Superior temporal gyrus (tissue), 1 donor: ENCODE results near the gene PEX19.
A peak's percentile ranks its signal among the peaks of the same experiment; 100 is the strongest.
"Not testable (repeated sequence)": the region's sequence is repeated elsewhere in the genome, so short reads cannot be mapped to it uniquely, and the experiment has no call there.

Experiments
- DNase-seq: peaks from one replicate; pipeline ENCODE4 v3.0.0-alpha.2; 2016; ENCODE audit errors: extremely low spot score

PEX19 gene, protein sequence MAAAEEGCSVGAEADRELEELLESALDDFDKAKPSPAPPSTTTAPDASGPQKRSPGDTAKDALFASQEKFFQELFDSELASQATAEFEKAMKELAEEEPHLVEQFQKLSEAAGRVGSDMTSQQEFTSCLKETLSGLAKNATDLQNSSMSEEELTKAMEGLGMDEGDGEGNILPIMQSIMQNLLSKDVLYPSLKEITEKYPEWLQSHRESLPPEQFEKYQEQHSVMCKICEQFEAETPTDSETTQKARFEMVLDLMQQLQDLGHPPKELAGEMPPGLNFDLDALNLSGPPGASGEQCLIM

DNA sequence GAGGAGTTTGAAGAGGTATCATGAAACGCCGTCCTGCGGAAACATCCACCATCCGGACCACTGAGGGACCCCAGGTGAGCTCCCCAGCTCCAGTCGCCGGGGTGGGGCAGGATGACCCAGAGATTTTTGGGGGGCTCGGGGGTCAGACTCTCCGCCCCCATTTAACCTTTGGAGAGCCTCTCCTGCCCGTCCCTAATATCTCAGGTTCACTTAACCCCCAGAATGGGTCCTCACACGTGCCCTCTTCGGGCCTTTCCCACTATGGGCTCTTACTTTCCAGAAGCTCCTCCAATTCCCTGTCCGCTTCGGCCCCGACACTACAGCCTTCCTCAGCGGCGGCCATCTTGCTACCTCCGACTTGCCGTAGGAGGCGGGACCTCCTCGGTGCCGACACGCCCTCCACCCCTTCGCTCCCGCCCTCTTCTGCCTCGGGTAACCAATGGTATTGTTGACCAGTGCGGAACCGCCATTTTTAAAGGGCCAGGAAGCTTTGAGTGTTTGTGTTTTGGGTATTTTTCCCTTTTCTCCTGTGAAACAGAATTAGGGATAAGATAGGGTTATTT is at the start of gene PEX19:
PEX19 (minus strand) TSS at position 352 of the 563 bp plus-strand sequence; CDS start at position 343, 9 bp downstream.
- DNase-seq = peak; percentile 94

- no peak for DNase-seq
Measured at GRCh38 chr1:160332516-160332915, 47.6 kb upstream of the PEX19 start.

DNA sequence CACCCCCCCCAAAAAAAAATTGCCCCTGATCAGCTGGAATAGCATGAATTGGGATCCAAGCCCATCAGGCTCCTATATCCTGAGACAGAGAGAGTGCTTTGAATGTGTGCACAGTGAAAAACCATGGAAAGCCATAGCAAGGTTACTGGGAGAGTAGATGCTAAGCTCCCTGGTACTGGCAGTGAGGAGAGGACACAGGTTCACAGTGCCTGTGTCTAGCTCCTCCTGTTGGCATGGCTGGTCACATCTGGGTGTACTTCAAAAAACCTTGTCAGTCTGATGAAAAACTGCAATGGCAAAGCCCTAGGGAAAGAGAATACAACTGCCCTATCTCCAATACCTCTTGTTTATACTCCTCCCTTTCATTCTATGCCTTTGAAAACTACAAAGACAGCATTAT is 45.2 kb upstream of the PEX19 start:
- DNase-seq = no peak

- peak; percentile 84 for DNase-seq
Measured at GRCh38 chr1:160328184-160328583, 43.3 kb upstream of the PEX19 start.

DNA sequence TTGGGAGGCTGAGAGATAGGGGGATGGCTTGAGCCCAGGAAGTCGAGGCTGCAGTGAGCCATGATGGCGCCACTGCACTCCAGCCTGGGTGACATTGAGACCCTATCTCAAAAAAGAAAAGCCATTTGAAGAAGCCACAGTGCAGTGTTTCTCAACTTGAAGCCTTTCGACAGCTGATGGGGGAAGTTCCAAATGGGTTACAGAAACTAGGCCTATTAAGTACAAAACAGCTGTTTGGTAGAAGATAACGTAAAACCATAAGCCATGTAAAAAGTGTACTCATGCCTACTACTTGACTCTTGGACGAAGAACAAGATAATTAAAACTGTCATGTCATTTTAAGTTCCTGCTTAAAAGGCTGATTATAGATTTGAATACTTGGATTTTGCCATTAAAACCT is 41.5 kb upstream of the PEX19 start:
- no peak for DNase-seq

DNA sequence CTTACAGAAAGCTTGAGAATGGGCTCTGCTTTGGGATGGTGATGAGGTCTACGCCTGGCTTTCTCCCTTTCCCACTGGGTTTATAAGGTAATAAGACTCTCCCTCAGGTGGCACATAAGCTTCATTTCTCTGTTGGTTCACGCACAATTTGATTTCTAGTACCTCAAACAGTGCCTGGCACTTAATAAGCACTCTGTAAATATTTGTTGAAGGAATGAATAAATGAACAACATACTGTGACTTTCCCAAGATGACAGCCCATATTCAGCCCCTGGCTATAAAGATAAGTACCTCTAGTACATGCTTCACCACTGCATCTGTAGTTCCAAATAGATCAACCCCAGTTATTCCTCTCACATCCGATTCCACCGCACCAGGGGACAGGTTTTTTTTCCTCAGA is 40.3 kb upstream of the PEX19 start:
- DNase-seq = no peak

GRCh38 chr1:160322831-160323230 is 37.9 kb upstream of the PEX19 start:
- DNase-seq = no peak

DNA sequence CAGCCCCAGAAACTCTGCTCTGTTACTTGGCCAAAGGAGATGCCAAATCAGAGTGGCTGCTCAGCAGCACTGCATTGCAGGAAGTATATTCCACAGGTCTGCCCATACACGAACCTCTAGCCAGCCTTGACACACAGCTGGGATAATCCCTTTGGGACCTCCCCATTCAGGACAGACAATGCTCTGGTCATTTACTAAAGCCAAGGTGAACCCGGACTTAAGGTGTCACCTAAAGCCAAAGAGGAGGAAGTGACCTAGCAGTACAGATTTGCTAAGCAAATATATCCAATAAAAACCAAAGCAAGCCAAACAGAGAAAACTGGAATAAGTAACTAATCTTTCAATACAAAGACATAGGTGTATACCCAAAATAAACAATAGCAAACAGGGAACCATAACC is 30.4 kb upstream of the PEX19 start:
- no peak for DNase-seq

DNA sequence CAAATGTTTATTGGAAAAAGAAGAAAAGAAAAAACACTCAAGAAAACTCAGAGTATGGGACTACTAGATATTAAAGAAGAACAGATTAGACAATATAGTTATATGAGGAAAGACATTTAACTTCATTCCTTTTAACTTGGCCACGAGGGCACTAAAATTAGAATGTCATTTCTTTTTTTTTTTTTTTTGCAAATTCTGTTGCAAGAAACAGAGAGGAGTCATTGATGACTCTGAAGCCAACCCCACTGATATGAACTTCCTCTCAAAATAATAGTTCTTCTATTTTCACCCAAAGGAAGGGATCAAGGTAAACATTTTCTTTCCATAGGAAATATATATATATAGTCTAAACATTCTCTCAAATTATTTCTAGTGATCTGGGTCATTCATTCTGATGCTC is 24.6 kb upstream of the PEX19 start:
- no peak for DNase-seq

DNA sequence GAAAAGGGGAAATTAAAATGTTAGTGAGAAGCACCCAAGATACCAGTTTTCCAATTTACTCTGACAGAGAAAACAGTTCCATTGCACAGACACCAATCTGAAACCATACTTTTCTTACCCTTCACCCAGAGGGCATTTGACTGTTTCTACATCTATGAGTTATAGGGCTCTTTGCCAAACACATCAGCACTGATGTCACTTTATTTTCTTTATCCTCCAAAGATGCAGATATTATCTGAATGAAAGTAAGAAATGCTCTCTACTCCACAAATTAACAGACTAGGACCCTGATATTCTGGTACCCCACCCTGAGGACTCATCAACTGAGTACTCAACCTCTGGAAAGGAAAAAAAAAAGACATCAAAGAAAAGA is 24.2 kb upstream of the PEX19 start:
- DNase-seq = no peak

DNA sequence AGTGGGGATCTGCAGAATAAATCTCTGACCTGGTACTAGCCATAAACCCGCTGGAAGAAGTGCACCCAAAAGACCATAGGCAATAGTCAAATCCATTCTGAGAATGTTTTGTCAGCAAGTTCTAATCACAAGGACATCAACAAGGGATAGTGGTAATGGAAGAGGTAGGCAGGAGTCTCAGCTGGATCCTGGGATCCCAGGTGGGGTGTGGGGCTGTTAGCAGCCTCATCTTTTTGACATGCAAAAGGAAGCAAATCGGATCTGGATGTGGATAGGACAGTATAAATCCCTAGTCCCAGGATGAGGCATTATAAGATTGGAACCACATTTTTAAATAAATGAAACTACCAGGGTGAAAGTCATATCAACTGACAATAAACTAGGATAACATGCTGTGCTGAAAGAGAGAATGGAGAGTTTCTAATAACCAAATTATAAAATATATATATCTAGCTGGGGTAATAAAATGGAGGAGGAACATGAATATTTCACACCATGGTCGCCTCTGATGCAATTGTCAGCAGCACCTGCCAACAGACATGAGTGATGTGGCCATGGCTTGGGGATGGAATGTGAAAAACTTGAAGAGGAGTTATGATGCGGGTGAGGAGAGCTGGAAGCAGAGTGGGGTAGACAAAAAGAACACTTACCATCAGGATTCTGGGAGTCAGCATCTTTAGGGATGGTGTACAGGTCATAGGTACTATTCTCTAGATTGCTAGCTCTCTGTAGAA is 23.7 kb upstream of the PEX19 start:
- no peak for DNase-seq

DNA sequence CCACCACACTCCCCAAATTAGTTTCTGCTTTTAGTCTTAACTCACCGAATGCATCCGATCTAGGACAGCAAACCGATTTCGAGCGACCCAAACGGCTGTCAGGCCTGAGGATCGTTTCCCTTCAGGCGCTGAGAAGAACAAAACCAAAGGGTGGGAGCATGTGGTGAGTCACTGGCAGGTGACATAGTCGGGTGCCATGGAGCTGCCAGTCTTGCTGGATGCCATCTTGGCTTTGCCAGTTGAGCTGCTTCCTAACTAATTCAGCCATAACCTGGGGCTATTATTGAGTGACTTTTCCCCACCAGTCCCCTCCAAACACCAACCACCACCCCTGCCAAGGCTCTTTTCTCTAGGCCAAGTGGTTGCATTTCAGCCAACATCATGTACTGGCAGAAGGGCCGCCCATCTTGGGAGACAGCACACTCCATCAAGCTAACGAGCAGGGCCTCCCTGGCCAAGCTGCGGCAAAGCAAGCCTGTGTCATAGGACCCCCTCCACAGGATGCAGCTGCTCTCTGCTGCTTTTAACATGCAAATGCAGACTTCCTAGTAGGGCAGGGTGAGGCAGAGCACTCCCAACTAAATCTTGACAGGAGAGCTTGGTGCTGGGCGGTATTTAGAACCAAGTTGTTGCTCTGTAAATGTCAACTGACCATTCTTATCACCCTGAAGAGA is 22.3 kb upstream of the PEX19 start:
- DNase-seq = no peak

GRCh38 chr1:160300173-160300572 is 15.2 kb upstream of the PEX19 start:
- DNase-seq = no peak

DNA sequence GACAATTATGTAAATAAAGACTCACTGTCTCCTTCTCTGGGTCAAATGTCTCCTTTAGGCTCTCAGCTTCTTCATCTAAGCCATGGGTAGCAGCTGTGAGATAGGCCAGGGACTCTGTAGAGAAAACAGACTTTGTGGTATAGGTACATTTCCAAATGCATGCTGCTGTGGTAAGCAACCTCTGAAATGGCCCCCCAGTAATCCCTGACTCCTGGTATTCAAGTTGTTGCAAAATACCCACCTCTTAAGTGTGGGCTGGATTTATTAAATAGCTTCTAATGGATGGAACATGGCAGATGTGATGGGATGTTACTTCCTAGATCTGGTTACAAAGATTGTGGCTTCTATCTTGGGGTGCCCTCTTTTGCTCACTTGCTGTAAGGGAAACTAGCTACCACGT is 11.1 kb upstream of the PEX19 start:
- DNase-seq = no peak

DNA sequence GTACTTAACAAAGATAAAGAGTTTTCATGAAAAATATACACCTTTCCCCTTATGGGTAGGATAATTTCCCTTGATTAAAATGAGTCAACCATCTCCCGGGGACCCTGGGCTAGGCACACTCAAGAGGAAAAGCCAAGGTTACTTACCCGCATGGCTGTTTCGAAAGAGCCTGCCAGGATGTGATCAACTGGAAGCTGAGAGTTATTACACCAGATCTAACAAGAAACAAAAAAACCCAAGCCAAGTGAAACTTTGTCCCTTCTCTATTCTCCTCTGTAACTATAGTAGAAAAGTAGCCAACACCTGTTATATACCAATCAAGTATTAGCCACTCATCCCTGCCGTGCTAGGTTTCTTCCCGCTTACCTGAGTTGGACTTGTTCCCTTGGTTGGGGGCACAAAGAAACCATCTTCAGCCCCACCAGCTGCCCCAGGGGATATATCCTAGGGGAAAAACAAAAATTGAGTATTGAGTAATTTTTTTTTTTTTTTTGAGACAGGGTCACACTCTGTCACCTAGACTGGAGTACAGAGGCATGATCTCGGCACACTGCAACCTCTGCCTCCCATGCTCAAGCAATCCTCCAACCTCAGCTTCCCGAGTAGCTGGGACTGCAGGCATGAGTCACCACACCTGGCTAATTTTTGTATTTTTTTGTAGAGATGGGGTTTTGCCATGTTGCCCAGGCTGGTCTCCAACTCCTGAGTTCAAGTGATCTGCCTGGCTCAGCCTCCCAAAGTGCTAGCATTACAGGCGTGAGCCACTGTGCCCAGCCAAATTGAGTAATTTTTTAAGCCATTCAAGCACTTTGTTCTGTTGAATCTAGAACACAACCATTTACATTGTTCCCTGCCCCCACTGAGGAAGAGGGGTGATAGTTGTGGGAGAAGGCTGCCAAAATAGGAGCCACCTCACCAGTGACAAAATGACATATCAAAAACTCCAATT is 8.4 kb upstream of the PEX19 start:
- DNase-seq = no peak

DNA sequence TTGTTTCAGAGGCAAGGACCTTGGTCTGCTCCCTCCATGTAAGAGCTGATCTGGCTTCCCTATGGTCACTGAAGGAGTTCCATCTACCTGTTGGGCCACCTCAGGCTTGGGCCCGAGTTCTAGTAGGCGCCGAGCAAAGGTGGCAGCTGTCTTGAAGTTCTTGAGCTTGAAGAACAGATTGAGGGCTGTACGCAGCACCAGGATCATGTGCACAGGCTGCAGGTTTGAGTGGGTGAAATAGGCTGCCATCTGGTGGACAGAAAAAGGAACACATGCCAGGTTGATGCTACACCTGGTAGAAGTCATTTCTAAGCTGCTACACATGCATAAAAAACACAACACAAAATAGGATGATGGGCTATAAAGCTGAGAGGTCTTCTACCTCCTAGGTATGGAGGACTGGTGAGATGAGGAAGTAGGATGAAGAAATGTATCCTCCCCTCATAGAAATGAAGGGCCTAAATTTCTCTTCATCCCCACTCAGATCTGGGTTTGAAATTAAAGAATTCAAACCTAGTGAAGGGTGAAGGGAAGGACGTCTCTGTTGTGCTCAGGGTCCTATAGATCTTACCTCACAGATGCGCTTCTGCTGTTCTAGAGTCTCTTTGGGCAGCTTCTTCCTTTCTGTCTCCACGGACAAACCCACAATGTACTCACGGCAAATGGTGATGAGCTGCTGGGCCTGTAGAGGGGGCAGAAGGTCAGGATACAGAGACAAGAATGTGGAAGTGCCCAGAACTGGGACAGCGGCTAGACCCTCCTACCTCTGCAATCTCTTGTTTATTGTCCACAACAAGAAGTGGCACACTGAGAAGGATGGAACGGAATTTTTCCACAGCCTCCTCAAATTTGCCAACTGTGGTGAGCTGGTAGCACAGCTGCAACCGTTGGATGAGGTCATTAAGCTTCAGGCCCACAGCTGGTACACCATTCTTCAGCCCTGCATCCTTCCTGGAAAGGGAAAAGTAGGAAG is 6.6 kb upstream of the PEX19 start:
- DNase-seq = peak; percentile 86

DNA sequence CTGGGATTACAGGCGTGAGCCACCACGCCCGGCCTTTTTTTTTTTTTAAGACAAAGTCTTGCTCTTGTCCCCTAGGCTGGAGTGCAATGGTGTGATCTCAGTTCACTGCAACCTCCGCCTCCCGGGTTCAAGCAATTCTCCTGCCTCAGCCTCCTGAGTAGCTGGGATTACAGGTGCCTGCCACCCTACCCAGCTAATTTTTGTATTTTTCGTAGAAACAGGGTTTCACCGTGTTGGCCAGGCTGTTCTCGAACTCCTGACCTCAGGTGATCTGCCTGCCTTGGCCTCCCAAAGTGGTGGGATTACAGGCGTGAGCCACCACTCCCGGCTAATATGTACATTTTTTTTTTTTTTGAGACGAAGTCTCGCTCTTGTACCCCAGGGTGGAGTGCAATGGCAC is 2.8 kb upstream of the PEX19 start:
- not testable (repeated sequence) for DNase-seq

DNA sequence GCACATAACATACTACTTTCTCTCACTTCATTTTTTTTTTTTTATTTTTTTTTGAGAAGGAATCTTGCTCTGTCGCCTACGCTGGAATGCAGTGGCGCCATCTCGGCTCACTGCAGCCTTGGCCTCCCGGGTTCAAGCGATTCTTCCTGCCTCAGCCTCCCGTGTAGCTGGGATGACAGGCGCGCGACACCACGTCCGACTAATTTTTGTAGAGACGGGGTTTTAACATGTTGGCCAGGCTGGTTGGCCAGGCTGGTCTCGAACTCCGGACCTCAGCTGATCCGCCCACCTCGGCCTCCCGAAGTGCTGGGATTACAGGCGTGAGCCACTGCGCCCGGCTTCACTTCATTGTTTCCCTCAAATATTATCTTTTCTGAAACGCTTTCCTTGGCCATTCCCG is 573 bp upstream of the PEX19 start:
- no peak for DNase-seq

DNA sequence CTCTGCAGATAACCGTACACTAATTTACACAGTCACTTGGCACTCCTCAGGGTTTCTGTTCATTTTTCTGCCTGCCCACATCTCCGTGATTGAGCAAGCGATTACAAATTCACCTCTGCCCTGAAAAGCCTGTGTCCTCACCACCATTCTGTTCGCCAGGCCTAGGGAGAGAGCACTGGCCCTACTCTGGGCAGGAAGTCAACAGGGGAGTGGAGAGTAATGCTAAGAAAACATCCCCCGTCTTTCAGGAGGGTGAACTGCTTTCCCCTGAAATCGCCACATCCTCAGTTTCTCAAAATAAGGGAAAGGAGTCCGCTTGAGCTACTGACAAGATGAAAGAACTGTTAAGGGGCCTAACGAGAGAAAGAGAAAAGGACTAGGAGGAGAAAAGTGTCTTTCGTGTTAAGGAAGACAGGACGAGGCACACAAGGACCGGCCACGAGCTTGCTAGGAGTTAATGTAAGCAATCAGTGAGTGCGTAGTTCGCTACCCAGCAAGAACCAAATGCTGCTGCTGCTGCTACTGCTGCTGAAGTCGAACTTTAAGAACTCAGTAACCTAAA is 632 bp downstream of the PEX19 start:
- DNase-seq = peak; percentile 27

DNA sequence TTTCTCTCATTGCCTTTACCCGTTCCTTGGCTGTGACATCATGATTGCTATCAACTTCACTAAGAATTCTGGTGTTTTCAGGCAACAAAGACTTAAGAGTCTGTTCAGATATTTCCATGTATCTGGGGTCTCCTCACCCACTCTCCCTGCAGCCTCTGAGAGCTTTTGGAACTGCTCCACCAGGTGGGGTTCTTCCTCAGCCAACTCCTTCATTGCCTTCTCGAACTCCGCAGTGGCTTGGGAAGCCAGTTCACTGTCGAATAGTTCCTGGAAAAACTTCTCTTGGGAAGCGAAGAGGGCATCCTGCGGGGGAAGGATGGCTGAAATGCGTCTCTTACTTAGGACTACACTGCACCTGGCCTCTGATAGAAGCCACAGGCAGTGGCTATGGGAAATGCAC is 2.1 kb downstream of the PEX19 start:
- no peak for DNase-seq
